D721Med (cell line): ENCODE measurements around the gene ZFHX3.

Experiments used
- DNase-seq: peaks from one replicate; pipeline ENCODE4 v3.0.0; 2011; ENCODE audit warnings: low spot score; ENCODE audit not compliant: insufficient read length
- FAIRE-seq: peaks from 2 replicates; lab custom pipeline; 2011; peaks lifted over from hg19 to GRCh38; lab: Jason Lieb, UNC
- CTCF ChIP-seq: IDR thresholded peaks from 2 replicates; pipeline ENCODE4 v1.5.1; 2012; ENCODE audit warnings: mild to moderate bottlenecking, control low read depth; ENCODE audit not compliant: insufficient read depth; ENCODE audit errors: missing control alignments

ZFHX3 gene

DNA sequence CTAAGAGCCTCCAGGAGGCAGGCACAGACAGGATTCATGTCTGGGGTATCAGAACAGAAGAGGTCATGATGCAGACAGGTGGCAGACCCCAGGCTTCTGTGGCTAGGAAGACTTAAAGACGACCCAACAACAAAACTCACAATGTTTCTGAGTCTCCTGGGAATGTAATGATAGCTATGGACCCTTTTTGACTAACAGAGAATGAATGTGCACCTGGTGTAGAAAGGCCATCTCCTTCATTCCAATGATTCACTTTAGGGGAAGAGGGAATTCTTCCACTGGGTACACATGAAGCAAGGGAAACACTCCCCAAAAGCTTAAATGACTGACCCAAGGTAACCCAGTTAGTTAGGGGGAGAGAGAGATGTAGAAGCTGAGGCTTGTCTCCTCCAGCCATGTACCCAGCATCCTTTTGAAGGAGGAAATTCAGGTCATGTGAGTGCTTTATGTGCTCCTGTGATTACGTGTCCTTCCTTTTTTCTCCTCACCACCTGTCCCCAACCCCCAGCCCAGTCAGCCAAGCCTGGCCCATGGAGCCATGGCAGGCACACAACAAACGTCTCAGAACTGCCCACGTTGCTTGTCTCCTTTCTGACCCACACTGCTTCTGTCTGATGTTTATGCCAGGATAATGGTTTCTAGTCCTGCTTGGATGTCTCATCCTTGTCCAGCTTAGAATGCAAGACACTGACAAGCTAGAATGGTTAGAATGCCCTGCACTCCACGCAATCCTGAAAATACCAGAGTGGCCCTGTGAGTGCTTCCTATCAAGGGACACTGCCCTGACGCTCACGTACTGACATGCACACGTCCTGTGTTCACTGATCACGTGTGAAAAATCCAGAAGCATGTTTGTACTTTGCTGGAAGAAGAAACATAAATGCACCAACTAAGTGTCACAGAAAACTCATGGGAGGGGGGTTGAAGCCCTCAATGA is 156.4 kb downstream of the ZFHX3 start:
- no peak for TF ChIP-seq CTCF
- no peak for FAIRE-seq
- no peak for DNase-seq

GRCh38 chr16:72890587-72890986 is 157.3 kb downstream of the ZFHX3 start:
- FAIRE-seq (no peak), DNase-seq (no peak)
- TF ChIP-seq CTCF, result no peak

DNA sequence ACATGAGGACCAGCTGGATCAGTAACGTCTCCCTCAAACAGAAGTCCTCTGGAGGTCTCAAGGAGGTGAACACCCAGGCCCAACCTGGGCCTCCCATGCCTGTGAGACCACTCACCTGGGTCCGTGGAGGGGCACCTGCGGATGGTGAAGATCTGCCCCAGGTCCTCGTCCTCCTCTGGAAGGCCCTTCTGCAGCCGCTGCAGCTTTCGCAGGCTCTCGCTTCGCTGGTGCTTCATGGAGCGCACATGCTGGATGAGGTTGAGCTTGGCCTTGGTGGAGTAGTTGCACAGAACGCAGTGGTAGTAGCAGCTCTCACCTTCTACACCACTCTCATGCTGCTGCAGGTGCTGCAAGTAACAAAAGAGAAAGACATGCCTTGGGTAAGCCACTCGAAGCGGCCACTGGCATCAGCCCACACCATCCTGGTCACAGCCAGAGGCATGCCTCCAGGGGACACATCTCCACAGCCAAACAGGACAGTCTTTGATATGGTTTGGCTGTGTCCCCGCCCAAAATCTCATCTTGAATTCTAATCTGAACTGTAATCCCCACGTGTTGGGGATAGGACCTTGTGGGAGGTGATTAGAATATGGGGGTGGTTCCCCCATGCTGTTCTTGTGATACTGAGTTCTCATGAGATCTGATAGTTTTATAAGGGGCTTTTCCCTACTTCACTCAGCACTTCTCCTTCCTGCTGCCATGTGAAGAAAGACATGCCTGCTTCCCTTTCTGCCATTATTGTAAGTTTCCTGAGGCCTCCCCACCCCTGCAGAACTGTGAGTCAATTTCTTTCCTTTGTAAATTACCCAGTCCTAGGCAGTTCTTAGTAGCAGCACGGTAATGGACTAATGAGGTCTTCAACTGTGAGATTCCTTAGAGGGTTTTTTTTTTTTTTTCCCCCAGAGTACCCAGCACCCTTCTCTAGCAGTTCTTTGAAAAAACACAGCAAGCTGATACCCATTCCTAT is 158.0 kb downstream of the ZFHX3 start:
- FAIRE-seq (no peak), DNase-seq (no peak)
- TF ChIP-seq CTCF, result no peak

DNA sequence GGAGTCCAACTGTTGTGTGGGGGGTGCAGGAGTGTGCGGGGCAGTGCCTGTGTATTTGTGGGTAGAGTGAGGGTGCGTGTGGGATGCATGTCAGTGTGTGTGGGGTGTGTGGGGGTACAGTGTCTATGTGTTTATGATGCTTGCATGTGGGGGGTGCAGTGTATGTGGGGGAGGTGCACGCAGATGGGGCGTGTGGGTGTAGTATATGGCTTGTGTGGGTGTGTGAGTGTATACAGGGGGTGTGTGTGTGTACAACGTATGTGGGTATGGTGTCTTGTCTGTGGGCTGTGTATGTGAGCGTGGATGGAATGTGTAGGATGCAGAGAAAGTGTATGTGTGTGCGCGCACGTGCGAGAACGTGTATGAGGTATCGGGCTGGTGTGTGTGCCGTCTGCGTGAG is 160.4 kb downstream of the ZFHX3 start:
- DNase-seq (no peak), FAIRE-seq (no peak)
- no peak for TF ChIP-seq CTCF

DNA sequence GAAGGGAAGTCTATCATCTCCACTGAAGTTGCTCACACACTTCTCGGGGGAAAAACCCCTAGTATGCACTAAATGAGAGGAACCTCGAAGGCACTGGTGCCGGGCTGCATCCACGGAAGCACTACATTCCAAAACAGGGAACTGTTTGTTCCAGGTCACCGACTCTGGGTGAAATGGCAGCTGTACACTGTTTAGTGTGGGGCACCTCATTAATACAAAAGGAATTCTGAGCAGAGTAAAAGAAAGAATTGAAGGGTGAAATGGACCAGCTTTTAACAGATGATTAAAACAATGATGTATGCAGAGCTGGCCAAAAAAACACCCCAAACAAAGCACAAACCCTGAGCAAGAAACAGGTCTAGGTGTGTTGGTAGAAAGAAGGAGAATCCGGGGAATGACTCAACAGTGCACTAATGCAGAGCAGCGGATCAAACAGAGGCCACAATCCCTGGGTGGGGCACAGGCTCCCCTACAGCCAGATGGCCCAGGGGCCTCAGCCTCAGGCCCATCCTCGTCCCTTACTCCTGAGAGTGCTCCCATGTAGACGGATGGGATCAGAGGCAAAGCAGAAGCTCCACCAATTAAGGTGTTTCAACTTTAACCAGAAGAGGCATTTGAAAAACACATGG is 161.5 kb downstream of the ZFHX3 start:
- TF ChIP-seq CTCF, result no peak
- DNase-seq, result no peak
- FAIRE-seq, result no peak

DNA sequence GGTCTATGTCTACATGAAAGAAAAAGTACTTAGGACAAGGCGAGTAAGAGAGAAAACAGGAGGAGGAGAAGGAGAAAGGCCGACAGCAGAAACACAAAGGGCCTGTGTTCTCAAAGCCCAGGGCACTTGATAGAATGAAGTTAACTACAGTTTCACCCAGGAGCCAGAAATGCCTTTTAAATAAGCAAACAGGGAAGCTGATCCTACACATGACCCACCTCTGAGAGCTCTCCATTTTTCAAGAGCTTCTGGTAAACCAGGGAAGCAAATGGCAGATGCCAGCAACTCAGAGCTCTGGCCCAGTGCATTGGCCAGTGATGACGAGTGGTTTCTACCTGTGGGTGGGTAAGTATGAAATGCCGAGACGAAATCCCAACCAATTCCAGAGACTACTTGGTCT is 163.4 kb downstream of the ZFHX3 start:
- no peak for DNase-seq
- no peak for FAIRE-seq
- no peak for TF ChIP-seq CTCF
